Pancreas (tissue), 10 donors: Measurements from ENCODE around the gene SLX1A. TPM values are rescaled to one million over a fixed set of nuclear protein-coding genes. Genes with fewer than 3 reads are reported as not detected.
"Not testable (repeated sequence)": the region's sequence is repeated elsewhere in the genome, so short reads cannot be mapped to it uniquely, and the experiment has no call there.

Experiments
- ATAC-seq, 4 donors: fragments of 200-7000 bp; cut with Tn5 transposase; one replicate each; pipeline versions ENCODE4 v1.8.0 to v1.9.1; 2020; ENCODE audit warnings: mild to moderate bottlenecking in 4 of 4, moderate library complexity in 4 of 4
- DNase-seq, 6 donors: peaks; one replicate each; pipeline ENCODE4 v3.0.0-alpha.2; 2020
- FAIRE-seq: peaks from 2 replicates; lab custom pipeline; 2012; peaks lifted over from hg19 to GRCh38; lab: Jason Lieb, UNC
- H3K27ac ChIP-seq, 4 donors: fragments of 200-600 bp; sonication (generic); 1 replicate in 3 of 4; 2 replicates in 1 of 4; pipeline versions ENCODE4 v1.5.0 to v1.8.0; 2020
- H3K27me3 ChIP-seq, 4 donors: fragments of 200-600 bp; one replicate each; pipeline ENCODE4 v1.8.0; 2021
- H3K36me3 ChIP-seq, 3 donors: fragments of 200-600 bp; sonication (generic) in 1 of 3; one replicate each; pipeline versions ENCODE4 v1.5.0 to v1.8.0; 2020 to 2021
- H3K4me1 ChIP-seq, 3 donors: fragments of 200-600 bp; one replicate each; pipeline ENCODE4 v1.8.0; 2021
- H3K4me3 ChIP-seq, 4 donors: fragments of 200-600 bp; sonication (generic) in 2 of 4; one replicate each; pipeline versions ENCODE4 v1.5.0 to v1.8.0; 2020 to 2021
- H3K9me3 ChIP-seq, 4 donors: fragments of 200-600 bp; one replicate each; pipeline ENCODE4 v1.8.0; 2021
- WGBS, 2 donors: extraction: QIAGEN DNeasy Blood & Tissue Kit; methylation state at CpG; one replicate each; pipeline ENCODE4 v1.1.7; 2013; 5-methylcytosine and 5-hydroxymethylcytosine counted together
- intact Hi-C, 3 donors: fragments of 100-400 bp; cut with DNase I; formaldehyde crosslinking; loops; one replicate each; pipeline versions ENCODE4 v1.11.1 to v1.14.2; 2022
- polyA plus RNA-seq, 2 donors: library from polyadenylated mRNA; stranded (reverse); fragments of 200-250 nt; gene quantifications; one replicate each; pipeline ENCODE4 v1.2.3, GENCODE V29; 2013
- total RNA-seq, 6 donors: library from RNA; stranded (reverse); fragmentation: NEBNext Ultra II Directional in 4 of 6; extraction: Animal tissue kit (Norgen Biotek cat#: 25700) in 4 of 6; gene quantifications; one replicate each; pipeline versions ENCODE4 v1.2.1 to v1.2.4, GENCODE V29; 2021 to 2023
- TF ChIP-seq, protein P1 (sequence below), 4 donors: fragments of 200-600 bp; sonication (generic) in 3 of 4; IDR thresholded peaks; one replicate each; pipeline versions ENCODE4 v1.5.0 to v1.8.0; 2021; ENCODE audit warnings: antibody characterized with exemption in 4 of 4
- donor health status: healthy with polysubstance abuse.
- donor health status: DM: no; HTN: no; CAD: no; lungs with moderate emphysema.
- donor health status: DM: no; HTN: no; CAD: no.
- donor health status: control.
- donor health status: control.
- donor health status: Bipolar disorder and iron deficiency.
- donor health status: DM: yes; HTN: yes; CAD: no.
- donor health status: DM: no; HTN: no; CAD: no.
- donor health status: DM: no; HTN: no; CAD: no.
- donor health status: DM: yes; HTN: yes; CAD: no.

The SLX1A gene
- total and polyA plus RNA-seq, 8 donors, result 9.0 to 63.8 (median 19.1) TPM

DNA sequence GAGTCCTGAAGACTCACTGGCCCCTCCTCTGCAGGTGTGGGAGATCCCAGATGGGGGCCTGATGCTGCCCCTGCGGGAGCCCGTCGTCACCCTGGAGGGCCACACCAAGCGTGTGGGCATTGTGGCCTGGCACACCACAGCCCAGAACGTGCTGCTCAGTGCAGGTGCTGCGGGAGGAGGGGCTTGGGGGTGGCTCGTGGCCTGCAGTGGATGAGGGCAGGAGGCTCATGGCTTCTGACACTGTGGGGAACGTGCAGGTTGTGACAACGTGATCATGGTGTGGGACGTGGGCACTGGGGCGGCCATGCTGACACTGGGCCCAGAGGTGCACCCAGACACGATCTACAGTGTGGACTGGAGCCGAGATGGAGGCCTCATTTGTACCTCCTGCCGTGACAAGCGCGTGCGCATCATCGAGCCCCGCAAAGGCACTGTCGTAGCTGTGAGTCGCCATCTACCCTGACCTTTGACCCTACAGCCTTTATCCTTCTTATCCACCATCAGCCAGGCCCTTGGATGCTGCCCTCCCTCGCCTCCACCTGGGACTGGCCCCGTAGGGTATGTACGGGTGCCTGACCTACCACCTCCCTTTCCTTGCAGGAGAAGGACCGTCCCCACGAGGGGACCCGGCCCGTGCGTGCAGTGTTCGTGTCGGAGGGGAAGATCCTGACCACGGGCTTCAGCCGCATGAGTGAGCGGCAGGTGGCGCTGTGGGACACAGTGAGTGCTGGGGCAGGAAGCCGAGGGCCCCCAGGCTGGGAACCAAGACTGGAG lies 6.7 kb upstream of the SLX1A start:
- peak; percentile 49 to 89 (median 74) for DNase-seq
- Histone ChIP-seq H3K27me3 (no peaks in the 10 kb centered on the region), H3K36me3 (no peaks in the 10 kb centered on the region), H3K4me1 (no peaks in the 10 kb centered on the region), H3K27ac (no peak overlapping the region), H3K4me3 (peak overlapping the region in 1 of 4 donors; percentile 63), H3K9me3 (no peaks in the 10 kb centered on the region)
- TF ChIP-seq, protein P1, sequence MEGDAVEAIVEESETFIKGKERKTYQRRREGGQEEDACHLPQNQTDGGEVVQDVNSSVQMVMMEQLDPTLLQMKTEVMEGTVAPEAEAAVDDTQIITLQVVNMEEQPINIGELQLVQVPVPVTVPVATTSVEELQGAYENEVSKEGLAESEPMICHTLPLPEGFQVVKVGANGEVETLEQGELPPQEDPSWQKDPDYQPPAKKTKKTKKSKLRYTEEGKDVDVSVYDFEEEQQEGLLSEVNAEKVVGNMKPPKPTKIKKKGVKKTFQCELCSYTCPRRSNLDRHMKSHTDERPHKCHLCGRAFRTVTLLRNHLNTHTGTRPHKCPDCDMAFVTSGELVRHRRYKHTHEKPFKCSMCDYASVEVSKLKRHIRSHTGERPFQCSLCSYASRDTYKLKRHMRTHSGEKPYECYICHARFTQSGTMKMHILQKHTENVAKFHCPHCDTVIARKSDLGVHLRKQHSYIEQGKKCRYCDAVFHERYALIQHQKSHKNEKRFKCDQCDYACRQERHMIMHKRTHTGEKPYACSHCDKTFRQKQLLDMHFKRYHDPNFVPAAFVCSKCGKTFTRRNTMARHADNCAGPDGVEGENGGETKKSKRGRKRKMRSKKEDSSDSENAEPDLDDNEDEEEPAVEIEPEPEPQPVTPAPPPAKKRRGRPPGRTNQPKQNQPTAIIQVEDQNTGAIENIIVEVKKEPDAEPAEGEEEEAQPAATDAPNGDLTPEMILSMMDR (IDR thresholded peaks at IDR 0.05), result peak; percentile 18 to 57 (median 46)
- FAIRE-seq, result no peak
- intact Hi-C loops, result no loop called here
- WGBS, 2 donors, result 40 to 45% methylated on average over 36 of the region's 36 CpGs
- ATAC-seq, result peak; percentile 18 to 59 (median 52)

DNA sequence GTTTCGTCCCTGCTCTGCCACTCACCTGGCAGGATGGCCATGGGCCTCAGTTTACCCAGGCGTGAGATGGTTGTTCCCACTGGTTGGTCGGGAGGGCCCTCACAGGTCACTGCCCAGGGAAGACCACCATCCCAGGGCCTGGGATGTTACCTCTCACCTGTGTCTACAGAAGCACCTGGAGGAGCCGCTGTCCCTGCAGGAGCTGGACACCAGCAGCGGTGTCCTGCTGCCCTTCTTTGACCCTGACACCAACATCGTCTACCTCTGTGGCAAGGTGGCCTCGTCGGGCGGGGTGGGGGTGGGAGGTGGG lies 6.2 kb upstream of the SLX1A start:
- no peak overlapping the region for H3K4me3 ChIP-seq
- intact Hi-C loops, result no loop called here
- no peaks in the 10 kb centered on the region for H3K4me1 ChIP-seq
- H3K9me3 ChIP-seq, result no peaks in the 10 kb centered on the region
- no peak for FAIRE-seq
- no peaks in the 10 kb centered on the region for H3K27me3 ChIP-seq
- TF ChIP-seq, protein P1 (IDR thresholded peaks at IDR 0.05), result no peak
- DNase-seq, result no peak
- 64 to 78% methylated on average over 9 of the region's 9 CpGs for WGBS, 2 donors
- no peaks in the 10 kb centered on the region for H3K36me3 ChIP-seq
- H3K27ac ChIP-seq, result no peak overlapping the region
- no peak for ATAC-seq

GRCh38 chr16:30187971-30188561 lies 5.6 kb upstream of the SLX1A start:
- Histone ChIP-seq H3K4me1 (no peaks in the 10 kb centered on the region), H3K36me3 (no peaks in the 10 kb centered on the region), H3K9me3 (no peaks in the 10 kb centered on the region), H3K27me3 (no peaks in the 10 kb centered on the region), H3K4me3 (no peak overlapping the region), H3K27ac (no peak overlapping the region)
- intact Hi-C loops, result no loop called here
- FAIRE-seq (no peak), ATAC-seq (no peak), DNase-seq (peak in 3 of 6 donors; percentile 39 to 69 (median 56))
- WGBS, 2 donors, result 87 to 90% methylated on average over 22 to 23 of the region's 23 CpGs
- TF ChIP-seq, protein P1 (IDR thresholded peaks at IDR 0.05), result no peak

DNA sequence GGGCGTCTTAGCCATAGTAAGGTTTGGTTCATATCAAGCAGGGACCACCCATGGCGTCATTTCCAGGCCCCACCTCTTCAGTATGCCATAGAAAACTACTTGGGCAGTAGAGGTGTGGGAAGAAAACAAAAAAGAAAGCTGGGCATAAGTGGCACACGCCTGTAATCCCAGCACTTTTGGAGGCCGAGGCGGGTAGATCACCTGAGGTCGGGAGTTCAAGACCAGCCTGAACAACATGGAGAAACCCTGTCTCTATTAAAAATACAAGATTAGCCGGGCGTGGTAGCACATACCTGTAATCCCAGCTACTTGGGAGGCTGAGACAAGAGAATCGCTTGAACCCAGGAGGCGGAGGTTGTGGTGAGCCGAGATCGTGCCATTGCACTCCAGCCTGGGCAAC lies 2.5 kb upstream of the SLX1A start:
- H3K27me3 ChIP-seq, ATAC-seq, H3K27ac ChIP-seq, H3K9me3 ChIP-seq, H3K4me1 ChIP-seq, intact Hi-C loops, H3K4me3 ChIP-seq, FAIRE-seq, H3K36me3 ChIP-seq: not testable (repeated sequence)
- 79 to 100% methylated on average over 3 of the region's 12 CpGs for WGBS, 2 donors
- peak in 1 of 6 donors; percentile 20 for DNase-seq

DNA sequence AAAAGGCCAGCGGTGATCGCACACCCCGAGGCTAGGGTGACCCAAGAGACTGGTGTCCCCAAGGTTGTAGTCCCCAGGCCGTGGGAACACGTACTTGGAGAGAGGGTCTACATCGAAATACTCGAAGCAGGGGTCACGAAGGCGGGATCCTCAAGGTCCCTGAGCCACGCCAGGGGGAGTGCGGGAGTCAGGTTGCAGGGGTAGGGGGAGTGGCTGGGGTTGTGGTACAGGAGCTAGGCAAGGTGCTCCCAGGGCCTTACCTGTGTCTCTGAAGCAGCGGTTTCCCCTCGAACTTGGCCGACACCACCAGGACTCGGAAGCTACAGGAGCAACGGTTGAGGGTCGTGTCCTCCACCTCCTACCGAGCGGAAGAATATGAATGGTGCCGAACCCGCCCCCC lies 577 bp upstream of the SLX1A start:
- H3K4me1 ChIP-seq, intact Hi-C loops, H3K36me3 ChIP-seq, H3K27ac ChIP-seq, H3K4me3 ChIP-seq, H3K27me3 ChIP-seq, FAIRE-seq, DNase-seq, H3K9me3 ChIP-seq: not testable (repeated sequence)
- peak; percentile 25 to 52 (median 48) for ATAC-seq
- WGBS, 2 donors, result no CpG with 5 or more reads among the region's 21 CpGs

- H3K27me3 ChIP-seq, FAIRE-seq, H3K4me1 ChIP-seq, H3K27ac ChIP-seq, H3K9me3 ChIP-seq, intact Hi-C loops, H3K36me3 ChIP-seq: not testable (repeated sequence)
- peak; percentile 17 to 76 (median 44) for DNase-seq
- peak; percentile 70 to 86 (median 76) for ATAC-seq
- 7 to 14% methylated on average over 10 to 18 of the region's 60 CpGs for WGBS, 2 donors
- peak overlapping the region in 2 of 4 donors; percentile 25 to 38 for H3K4me3 ChIP-seq
These were observed 674 bp downstream of the SLX1A start for GRCh38 chr16:30194172-30194925.

DNA sequence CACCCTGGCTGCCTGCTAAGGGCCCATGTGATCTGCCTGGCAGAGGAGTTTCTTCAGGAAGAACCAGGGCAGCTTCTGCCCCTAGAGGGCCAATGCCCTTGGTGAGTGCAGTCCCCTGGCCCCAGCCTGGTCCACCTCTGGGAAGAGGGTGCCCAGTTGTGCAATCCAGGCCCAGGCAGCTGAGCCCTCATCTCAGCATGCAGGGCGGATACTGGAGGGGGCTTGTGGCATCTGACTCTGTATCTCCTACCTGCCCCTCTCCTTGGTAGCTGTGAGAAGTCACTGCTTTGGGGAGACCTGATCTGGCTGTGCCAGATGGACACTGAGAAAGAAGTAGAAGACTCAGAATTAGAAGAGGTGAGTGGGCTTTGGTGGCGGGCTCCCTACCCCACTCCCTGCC lies 3.3 kb downstream of the SLX1A start:
- H3K36me3 ChIP-seq, H3K4me3 ChIP-seq, ATAC-seq, H3K27me3 ChIP-seq, H3K27ac ChIP-seq, FAIRE-seq, intact Hi-C loops, H3K4me1 ChIP-seq, H3K9me3 ChIP-seq: not testable (repeated sequence)
- WGBS, 2 donors, result 34 to 91% methylated on average over 1 of the region's 2 CpGs
- DNase-seq, result peak in 2 of 6 donors; percentile 31 to 37

DNA sequence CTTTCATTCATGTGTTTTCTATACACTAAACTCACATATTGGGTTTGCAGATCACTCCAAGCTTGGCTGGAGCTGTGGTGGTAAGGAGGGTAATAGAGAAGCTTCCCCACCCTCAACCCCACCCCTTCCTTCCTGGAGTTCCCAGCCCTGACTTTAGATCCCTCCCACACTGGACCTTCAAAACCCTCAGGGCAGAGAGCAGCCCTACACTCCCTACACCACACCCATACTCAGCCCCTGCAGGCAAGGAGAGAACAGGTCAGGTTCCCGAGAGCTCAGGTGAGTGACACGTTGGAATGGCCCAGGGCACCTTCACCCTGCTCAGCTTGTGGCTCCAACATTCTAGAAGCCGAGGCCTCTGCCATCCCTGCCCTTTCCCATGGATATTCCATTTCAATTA lies 5.4 kb downstream of the SLX1A start, which contains the start of gene SULT1A3:
Gene SULT1A3 (plus strand): TSS at position 207 of the 400 bp plus-strand sequence. CDS start 1,474 bp downstream, outside the sequence.
- H3K4me3 ChIP-seq, H3K9me3 ChIP-seq, DNase-seq, FAIRE-seq, H3K36me3 ChIP-seq, H3K4me1 ChIP-seq, H3K27ac ChIP-seq, intact Hi-C loops, H3K27me3 ChIP-seq: not testable (repeated sequence)
- WGBS, 2 donors, result no CpG with 5 or more reads among the region's 3 CpGs
- peak in 1 of 4 donors; percentile 0 for ATAC-seq
